WTC11 (cell line): ENCODE measurements around the gene PDRG1. TPM values are rescaled to one million over a fixed set of nuclear protein-coding genes. Genes with fewer than 3 reads are reported as not detected.
A peak's percentile ranks its signal among the peaks of the same experiment; 100 is the strongest.
"Not testable (repeated sequence)": the region's sequence is repeated elsewhere in the genome, so short reads cannot be mapped to it uniquely, and the experiment has no call there.

Experiments
- ATAC-seq: fragments of 200-7000 bp; cut with Tn5 transposase; 2 replicates; pipeline ENCODE4 v1.10.0; 2021; ENCODE audit warnings: mild to moderate bottlenecking, moderate library complexity
- CTCF ChIA-PET: fragments of 300-600 bp; sonication (Branson Sonifier 250); formaldehyde crosslinking; loops from one replicate; lab custom pipeline; 2021; ENCODE audit warnings: antibody characterized with exemption; lab: Charles Lee
- POLR2A ChIA-PET: fragments of 350-600 bp; sonication (Branson Sonifier 250); formaldehyde crosslinking; loops from one replicate; lab custom pipeline; 2021; ENCODE audit warnings: antibody characterized with exemption; lab: Charles Lee
- DNase-seq: peaks from one replicate; pipeline ENCODE4 v3.0.0; 2021; ENCODE audit warnings: low spot score
- H3K27ac Mint-ChIP-seq: 2 replicates; pipeline ENCODE4 v1.8.0; 2021; ENCODE audit warnings: mixed read lengths
- H3K27me3 Mint-ChIP-seq: 2 replicates; pipeline ENCODE4 v1.8.0; 2021; ENCODE audit warnings: low read depth, mild to moderate bottlenecking, moderate library complexity, mixed read lengths
- H3K36me3 Mint-ChIP-seq: 2 replicates; pipeline ENCODE4 v1.8.0; 2021; ENCODE audit warnings: mixed read lengths
- H3K4me1 Mint-ChIP-seq: 2 replicates; pipeline ENCODE4 v1.8.0; 2022; ENCODE audit warnings: mixed read lengths
- H3K4me3 Mint-ChIP-seq: 2 replicates; pipeline ENCODE4 v1.8.0; 2021; ENCODE audit warnings: mild to moderate bottlenecking, moderate library complexity, mixed read lengths
- H3K9me3 Mint-ChIP-seq: 2 replicates; pipeline ENCODE4 v1.8.0; 2021; ENCODE audit warnings: mixed read lengths
- CBFB ChIP-seq: sonication (generic); formaldehyde crosslinking; IDR thresholded peaks from 2 replicates; pipeline ENCODE4 v1.8.1; 2022; ENCODE audit warnings: mild to moderate bottlenecking, low read depth, missing genetic modification reagents
- ELF4 ChIP-seq: sonication (generic); formaldehyde crosslinking; IDR thresholded peaks from 2 replicates; pipeline ENCODE4 v1.8.1; 2022; ENCODE audit warnings: low read depth, mild to moderate bottlenecking, moderate library complexity, missing genetic modification reagents
- ESRRA ChIP-seq: sonication (generic); formaldehyde crosslinking; IDR thresholded peaks from 2 replicates; pipeline ENCODE4 v1.8.1; 2022; ENCODE audit warnings: mild to moderate bottlenecking, missing genetic modification reagents, borderline replicate concordance
- MAX ChIP-seq: sonication (generic); formaldehyde crosslinking; IDR thresholded peaks from 2 replicates; pipeline ENCODE4 v1.8.0; 2022; ENCODE audit warnings: mild to moderate bottlenecking, missing genetic modification reagents
- MLX ChIP-seq: sonication (generic); formaldehyde crosslinking; IDR thresholded peaks from 2 replicates; pipeline ENCODE4 v1.8.1; 2023; ENCODE audit warnings: mild to moderate bottlenecking, missing genetic modification reagents, moderate library complexity
- NR1H2 ChIP-seq: sonication (generic); formaldehyde crosslinking; IDR thresholded peaks from 2 replicates; pipeline ENCODE4 v1.9.0; 2021; ENCODE audit warnings: mild to moderate bottlenecking, moderate library complexity, missing genetic modification reagents
- NR3C1 ChIP-seq: sonication (generic); formaldehyde crosslinking; conservative IDR thresholded peaks from 2 replicates; pipeline ENCODE4 v1.8.1; 2023; ENCODE audit warnings: low read depth, mild to moderate bottlenecking, missing genetic modification reagents
- PRRX2 ChIP-seq: fragments of 250-450 bp; sonication (Bioruptor Pico); IDR thresholded peaks from 2 replicates; pipeline ENCODE4 v1.8.0; 2021; ENCODE audit warnings: mild to moderate bottlenecking
- RELA ChIP-seq: sonication (generic); formaldehyde crosslinking; IDR thresholded peaks from 2 replicates; pipeline ENCODE4 v1.8.1; 2022; ENCODE audit warnings: missing genetic modification reagents, mild to moderate bottlenecking, borderline replicate concordance
- TEAD4 ChIP-seq: sonication (generic); formaldehyde crosslinking; IDR thresholded peaks from 2 replicates; pipeline ENCODE4 v1.8.0; 2022; ENCODE audit warnings: mild to moderate bottlenecking, missing genetic modification reagents
- USF1 ChIP-seq: sonication (generic); formaldehyde crosslinking; IDR thresholded peaks from 2 replicates; pipeline ENCODE4 v1.8.0; 2022; ENCODE audit warnings: mild to moderate bottlenecking, missing genetic modification reagents
- ZBTB43 ChIP-seq: sonication (generic); formaldehyde crosslinking; IDR thresholded peaks from 2 replicates; pipeline ENCODE4 v1.8.1; 2023; ENCODE audit warnings: mild to moderate bottlenecking, missing genetic modification reagents
- ZNF512 ChIP-seq: sonication (generic); formaldehyde crosslinking; IDR thresholded peaks from 2 replicates; pipeline ENCODE4 v1.8.1; 2022; ENCODE audit warnings: missing genetic modification reagents, borderline replicate concordance
- ZNF671 ChIP-seq: fragments of 250-450 bp; sonication (Bioruptor Pico); IDR thresholded peaks from 2 replicates; pipeline ENCODE4 v1.8.0; 2021; ENCODE audit warnings: mild to moderate bottlenecking
- total RNA-seq: library from RNA; stranded (reverse); gene quantifications from 3 replicates; pipeline ENCODE4 v1.2.3, GENCODE V29; 2021
- TF ChIP-seq, protein P1 (sequence below): sonication (generic); formaldehyde crosslinking; IDR thresholded peaks from 2 replicates; pipeline ENCODE4 v1.8.1; 2022; ENCODE audit warnings: mild to moderate bottlenecking, missing genetic modification reagents, moderate library complexity, borderline replicate concordance
- TF ChIP-seq, protein P2 (sequence below): sonication (generic); formaldehyde crosslinking; IDR thresholded peaks from 2 replicates; pipeline ENCODE4 v1.8.0; 2022; ENCODE audit warnings: mild to moderate bottlenecking, missing genetic modification reagents
- TF ChIP-seq, protein P3 (sequence below): sonication (generic); formaldehyde crosslinking; IDR thresholded peaks from 2 replicates; pipeline ENCODE4 v1.8.1; 2023; ENCODE audit warnings: mild to moderate bottlenecking, missing genetic modification reagents

The PDRG1 gene
- total RNA-seq, 1 experiment from 2014 or later = 16.0 TPM

GRCh38 chr20:31918466-31919105, 33.3 kb downstream of the PDRG1 start (continued):
- TF ChIP-seq ZBTB43 (CRISPR knock-in tag) (no peak), RELA (CRISPR knock-in tag) (no peak), ZNF512 (no peak)
- TF ChIP-seq, protein P1, sequence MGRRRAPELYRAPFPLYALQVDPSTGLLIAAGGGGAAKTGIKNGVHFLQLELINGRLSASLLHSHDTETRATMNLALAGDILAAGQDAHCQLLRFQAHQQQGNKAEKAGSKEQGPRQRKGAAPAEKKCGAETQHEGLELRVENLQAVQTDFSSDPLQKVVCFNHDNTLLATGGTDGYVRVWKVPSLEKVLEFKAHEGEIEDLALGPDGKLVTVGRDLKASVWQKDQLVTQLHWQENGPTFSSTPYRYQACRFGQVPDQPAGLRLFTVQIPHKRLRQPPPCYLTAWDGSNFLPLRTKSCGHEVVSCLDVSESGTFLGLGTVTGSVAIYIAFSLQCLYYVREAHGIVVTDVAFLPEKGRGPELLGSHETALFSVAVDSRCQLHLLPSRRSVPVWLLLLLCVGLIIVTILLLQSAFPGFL (CRISPR knock-in tag) = no peak
- TF ChIP-seq, all 79 proteins: peak for 0

DNA sequence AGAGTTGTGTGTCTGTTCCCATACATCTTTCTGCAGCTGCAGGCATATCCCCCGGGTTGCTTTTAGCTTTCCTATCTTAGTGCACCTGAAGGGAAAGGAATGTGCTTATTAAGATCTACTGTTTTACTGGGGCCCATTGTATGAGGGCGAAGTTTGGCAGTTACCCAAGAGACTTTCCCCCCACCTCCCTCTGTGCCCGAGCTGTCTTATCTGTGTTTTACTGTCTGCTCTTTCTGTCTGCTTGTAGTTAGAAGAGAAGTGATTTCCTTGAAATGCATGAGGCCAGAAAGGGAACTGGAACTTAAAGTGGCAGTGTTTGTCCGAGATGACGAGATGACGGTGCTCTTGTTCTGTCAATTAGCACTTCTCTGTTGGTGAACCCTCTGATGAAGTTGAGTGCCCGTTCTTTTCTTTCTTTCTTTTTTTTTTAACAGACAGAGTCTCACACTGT, 33.9 kb downstream of the PDRG1 start:
- DNase-seq, H3K36me3 Mint-ChIP-seq, H3K27ac Mint-ChIP-seq, H3K27me3 Mint-ChIP-seq, ATAC-seq, H3K4me3 Mint-ChIP-seq, POLR2A ChIA-PET: not testable (repeated sequence)
- Mint-ChIP-seq H3K4me1 (peaks cover 38% of the 10 kb centered on the region), H3K9me3 (peaks cover 11% of the 10 kb centered on the region)
- CTCF ChIA-PET = interaction anchor here (3.0 kb wide), 2 partner anchors 17 to 66 kb away, joined by 18 read pairs; no protein-coding TSS in a partner anchor

DNA sequence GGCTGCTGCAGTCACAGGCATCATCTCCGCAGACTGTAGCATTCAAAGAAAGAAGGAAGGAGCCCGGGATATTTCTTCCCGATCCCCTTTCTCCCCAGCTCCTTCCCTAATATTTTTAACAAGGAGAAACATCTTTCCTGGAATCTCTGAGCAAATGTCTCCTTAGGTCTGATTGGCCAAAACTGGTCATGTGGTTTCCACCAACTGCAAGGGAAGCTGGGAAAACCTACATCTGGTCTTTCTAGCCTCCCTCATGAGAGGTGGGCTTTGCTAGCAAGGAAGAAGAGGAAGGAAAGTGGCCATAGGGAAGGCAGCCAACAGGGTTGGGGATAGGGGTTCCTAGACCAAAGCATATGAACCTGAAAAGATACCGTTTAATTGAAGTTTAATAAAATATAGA, 35.1 kb downstream of the PDRG1 start:
- no peak overlapping the region for H3K4me3 Mint-ChIP-seq
- POLR2A ChIA-PET = no interaction called here
- no peak overlapping the region for H3K27ac Mint-ChIP-seq
- H3K36me3 Mint-ChIP-seq = 0 out of 2 replicates have a peak, but pooled peaks cover 3% of the 10 kb centered on the region
- TF ChIP-seq ELF4 (CRISPR knock-in tag) (no peak), USF1 (0 out of 2 replicates have a peak, but pooled peaks have one; percentile 8)
- TF ChIP-seq, all 79 proteins: peak for 1
- DNase-seq = no peak
- H3K9me3 Mint-ChIP-seq = peaks cover 11% of the 10 kb centered on the region
- CTCF ChIA-PET = interaction anchor here (1.1 to 1.5 kb wide), 2 partner anchors 19 to 64 kb away, joined by 3 read pairs; no protein-coding TSS in a partner anchor
- no peak for ATAC-seq
- peaks cover 6% of the 10 kb centered on the region for H3K27me3 Mint-ChIP-seq
- peaks cover 48% of the 10 kb centered on the region for H3K4me1 Mint-ChIP-seq

GRCh38 chr20:31915491-31916280, 36.2 kb downstream of the PDRG1 start:
- POLR2A ChIA-PET = no interaction called here
- 0 out of 2 replicates have a peak, but pooled peaks cover 3% of the 10 kb centered on the region for H3K36me3 Mint-ChIP-seq
- CTCF ChIA-PET = interaction anchor here (0.8 to 1.5 kb wide), 2 partner anchors 20 to 63 kb away, joined by 3 to 4 read pairs; no protein-coding TSS in a partner anchor
- peaks cover 55% of the 10 kb centered on the region for H3K4me1 Mint-ChIP-seq
- H3K4me3 Mint-ChIP-seq = no peak overlapping the region
- H3K27ac Mint-ChIP-seq = no peak overlapping the region
- peaks cover 11% of the 10 kb centered on the region for H3K9me3 Mint-ChIP-seq
- DNase-seq (no peak), ATAC-seq (no peak)
- peaks cover 6% of the 10 kb centered on the region for H3K27me3 Mint-ChIP-seq
- TF ChIP-seq ZNF671 (CRISPR knock-in tag) = no peak
- no peak for TF ChIP-seq PRRX2 (CRISPR knock-in tag)
- no peak for TF ChIP-seq ESRRA (CRISPR knock-in tag)
- TF ChIP-seq NR3C1 = no peak
- no peak for TF ChIP-seq TEAD4 (CRISPR knock-in tag)
- TF ChIP-seq, protein P2, sequence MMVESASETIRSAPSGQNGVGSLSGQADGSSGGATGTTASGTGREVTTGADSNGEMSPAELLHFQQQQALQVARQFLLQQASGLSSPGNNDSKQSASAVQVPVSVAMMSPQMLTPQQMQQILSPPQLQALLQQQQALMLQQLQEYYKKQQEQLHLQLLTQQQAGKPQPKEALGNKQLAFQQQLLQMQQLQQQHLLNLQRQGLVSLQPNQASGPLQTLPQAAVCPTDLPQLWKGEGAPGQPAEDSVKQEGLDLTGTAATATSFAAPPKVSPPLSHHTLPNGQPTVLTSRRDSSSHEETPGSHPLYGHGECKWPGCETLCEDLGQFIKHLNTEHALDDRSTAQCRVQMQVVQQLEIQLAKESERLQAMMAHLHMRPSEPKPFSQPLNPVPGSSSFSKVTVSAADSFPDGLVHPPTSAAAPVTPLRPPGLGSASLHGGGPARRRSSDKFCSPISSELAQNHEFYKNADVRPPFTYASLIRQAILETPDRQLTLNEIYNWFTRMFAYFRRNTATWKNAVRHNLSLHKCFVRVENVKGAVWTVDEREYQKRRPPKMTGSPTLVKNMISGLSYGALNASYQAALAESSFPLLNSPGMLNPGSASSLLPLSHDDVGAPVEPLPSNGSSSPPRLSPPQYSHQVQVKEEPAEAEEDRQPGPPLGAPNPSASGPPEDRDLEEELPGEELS = no peak
- TF ChIP-seq, protein P3, sequence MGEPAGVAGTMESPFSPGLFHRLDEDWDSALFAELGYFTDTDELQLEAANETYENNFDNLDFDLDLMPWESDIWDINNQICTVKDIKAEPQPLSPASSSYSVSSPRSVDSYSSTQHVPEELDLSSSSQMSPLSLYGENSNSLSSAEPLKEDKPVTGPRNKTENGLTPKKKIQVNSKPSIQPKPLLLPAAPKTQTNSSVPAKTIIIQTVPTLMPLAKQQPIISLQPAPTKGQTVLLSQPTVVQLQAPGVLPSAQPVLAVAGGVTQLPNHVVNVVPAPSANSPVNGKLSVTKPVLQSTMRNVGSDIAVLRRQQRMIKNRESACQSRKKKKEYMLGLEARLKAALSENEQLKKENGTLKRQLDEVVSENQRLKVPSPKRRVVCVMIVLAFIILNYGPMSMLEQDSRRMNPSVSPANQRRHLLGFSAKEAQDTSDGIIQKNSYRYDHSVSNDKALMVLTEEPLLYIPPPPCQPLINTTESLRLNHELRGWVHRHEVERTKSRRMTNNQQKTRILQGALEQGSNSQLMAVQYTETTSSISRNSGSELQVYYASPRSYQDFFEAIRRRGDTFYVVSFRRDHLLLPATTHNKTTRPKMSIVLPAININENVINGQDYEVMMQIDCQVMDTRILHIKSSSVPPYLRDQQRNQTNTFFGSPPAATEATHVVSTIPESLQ (CRISPR knock-in tag) = no peak
- TF ChIP-seq NR1H2 (CRISPR knock-in tag) = no peak
- no peak for TF ChIP-seq MAX (CRISPR knock-in tag)
- no peak for TF ChIP-seq RELA (CRISPR knock-in tag)
- no peak for TF ChIP-seq MLX (CRISPR knock-in tag)
- TF ChIP-seq CBFB (CRISPR knock-in tag) = no peak
